Subcutaneous adipose tissue (tissue), 4 donors: ENCODE data around the gene RNF144B. TPM values are rescaled to one million over a fixed set of nuclear protein-coding genes. Genes with fewer than 3 reads are reported as not detected.

Experiments
- CTCF ChIP-seq: fragments of 450-650 bp; IDR thresholded peaks from one replicate; pipeline ENCODE4 v1.5.1; 2016; ENCODE audit warnings: low read depth, mild to moderate bottlenecking, control low read depth, antibody characterized with exemption, moderate library complexity
- total RNA-seq, 4 donors: library from RNA; depleted of rRNA; stranded (reverse); fragments of >200 nt; gene quantifications; one replicate each; pipeline ENCODE4 v1.1.0, GENCODE V29; 2016

Gene RNF144B
- total RNA-seq, 4 donors from 2014 or later: 20.2 to 31.4 (median 23.8) TPM

GRCh38 chr6:18380158-18380836, 6.9 kb upstream of the RNF144B start:
- TF ChIP-seq CTCF: no peak

GRCh38 chr6:18380851-18381250, 6.3 kb upstream of the RNF144B start:
- TF ChIP-seq CTCF: no peak

DNA sequence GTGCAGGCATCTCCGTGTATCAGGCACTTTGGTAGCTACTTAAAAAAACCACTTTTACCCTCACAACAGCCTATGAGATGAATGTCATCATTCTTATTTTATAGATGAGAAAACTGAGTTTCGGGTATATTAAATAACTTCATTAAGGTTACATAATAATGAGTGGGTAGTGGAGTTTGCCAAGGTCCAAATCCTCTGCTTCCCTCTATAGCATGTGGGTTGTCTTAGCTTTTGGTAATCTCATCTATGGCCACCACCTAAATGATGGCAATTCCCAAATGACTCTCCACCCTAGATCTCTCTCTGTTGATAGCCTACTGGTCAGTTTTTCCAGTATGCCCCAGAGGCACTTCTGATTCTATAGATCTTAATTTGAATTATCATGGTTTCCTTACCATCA, 3.7 kb upstream of the RNF144B start:
- no peak for TF ChIP-seq CTCF

DNA sequence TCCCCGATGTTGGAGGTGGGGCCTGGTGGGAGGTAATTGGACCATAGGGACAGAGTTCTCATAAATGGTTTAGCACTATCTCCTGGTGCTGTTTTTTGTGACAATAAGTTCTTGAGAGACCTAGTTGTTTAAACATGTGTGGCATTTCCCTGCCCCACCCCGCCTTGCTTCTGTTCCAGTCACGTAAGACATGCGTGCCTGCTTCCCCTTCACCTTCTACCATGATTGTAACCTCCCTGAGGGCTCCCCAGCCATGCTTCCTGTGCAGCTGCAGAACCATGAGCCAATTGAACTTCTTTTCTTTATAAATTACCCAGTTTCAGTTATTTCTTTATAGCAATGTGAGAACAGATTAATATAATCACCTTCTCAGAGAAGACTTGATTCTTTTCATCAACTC, 2.5 kb upstream of the RNF144B start:
- TF ChIP-seq CTCF: no peak

GRCh38 chr6:18386298-18386976, 713 bp upstream of the RNF144B start:
- no peak for TF ChIP-seq CTCF

GRCh38 chr6:18388271-18388670, 1.1 kb downstream of the RNF144B start:
- TF ChIP-seq CTCF: no peak

GRCh38 chr6:18388942-18389341, 1.8 kb downstream of the RNF144B start:
- TF ChIP-seq CTCF: no peak
